NCI-H128 (cell line): Measurements from ENCODE around the gene THBS1.
A peak's percentile ranks its signal among the peaks of the same experiment; 100 is the strongest.

Source experiments
- DNase-seq: peaks from one replicate; lab custom pipeline; 2025; ENCODE audit not compliant: unreplicated experiment; lab: John Stamatoyannopoulos, UW

Gene THBS1

GRCh38 chr15:39573844-39574243 is 7.0 kb upstream of the THBS1 start:
- DNase-seq: no peak

GRCh38 chr15:39574427-39574826 is 6.5 kb upstream of the THBS1 start:
- DNase-seq: no peak

DNA sequence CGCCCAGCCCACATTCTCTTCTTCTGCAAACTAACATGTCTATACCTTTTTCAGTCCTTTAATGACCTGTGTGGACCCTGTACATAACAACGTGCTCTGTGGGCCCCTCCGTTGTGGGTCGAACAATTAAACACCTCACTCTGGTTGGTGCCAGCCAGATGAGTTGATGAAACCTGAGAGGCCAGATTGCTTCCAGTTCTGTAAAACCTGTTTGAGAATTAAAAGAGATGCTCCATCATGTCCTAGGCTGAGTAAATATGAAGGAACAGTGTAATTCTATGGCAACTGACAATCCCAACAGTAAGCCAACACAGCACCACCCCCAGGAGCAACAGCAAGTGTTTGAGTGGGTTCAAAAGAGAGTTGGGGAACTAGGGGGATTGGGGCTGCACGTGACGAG is 5.7 kb upstream of the THBS1 start:
- no peak for DNase-seq

DNA sequence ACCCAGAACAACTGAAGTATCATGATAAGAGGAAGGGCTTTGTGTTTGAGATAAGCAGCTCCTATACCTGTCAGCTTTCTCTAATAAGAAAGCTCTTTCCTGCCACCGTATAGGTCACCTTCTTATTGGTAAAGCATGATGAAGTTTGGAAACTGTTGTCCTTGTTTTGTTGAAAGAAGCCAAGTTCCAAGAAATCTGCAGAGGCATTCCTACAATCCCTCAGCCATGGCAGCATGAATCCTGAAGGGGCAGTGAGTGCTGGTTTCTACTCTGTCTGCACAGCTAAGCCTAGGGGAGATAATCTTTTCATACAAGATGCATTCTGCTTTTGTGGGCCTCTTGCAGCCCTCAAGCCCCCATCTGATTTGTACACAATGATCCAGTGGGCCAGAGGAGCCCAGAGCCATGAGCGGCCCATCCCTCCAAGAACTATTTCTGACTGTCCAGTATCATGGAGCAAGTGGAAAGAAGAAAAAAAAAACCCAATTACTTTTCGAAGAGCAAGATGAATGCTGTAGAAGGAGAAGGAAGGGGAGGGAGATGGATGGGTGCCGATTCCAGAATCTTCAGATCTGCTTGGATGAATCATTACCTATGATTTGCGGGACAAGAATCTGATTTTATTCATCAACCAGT is 1.9 kb upstream of the THBS1 start:
- no peak for DNase-seq

DNA sequence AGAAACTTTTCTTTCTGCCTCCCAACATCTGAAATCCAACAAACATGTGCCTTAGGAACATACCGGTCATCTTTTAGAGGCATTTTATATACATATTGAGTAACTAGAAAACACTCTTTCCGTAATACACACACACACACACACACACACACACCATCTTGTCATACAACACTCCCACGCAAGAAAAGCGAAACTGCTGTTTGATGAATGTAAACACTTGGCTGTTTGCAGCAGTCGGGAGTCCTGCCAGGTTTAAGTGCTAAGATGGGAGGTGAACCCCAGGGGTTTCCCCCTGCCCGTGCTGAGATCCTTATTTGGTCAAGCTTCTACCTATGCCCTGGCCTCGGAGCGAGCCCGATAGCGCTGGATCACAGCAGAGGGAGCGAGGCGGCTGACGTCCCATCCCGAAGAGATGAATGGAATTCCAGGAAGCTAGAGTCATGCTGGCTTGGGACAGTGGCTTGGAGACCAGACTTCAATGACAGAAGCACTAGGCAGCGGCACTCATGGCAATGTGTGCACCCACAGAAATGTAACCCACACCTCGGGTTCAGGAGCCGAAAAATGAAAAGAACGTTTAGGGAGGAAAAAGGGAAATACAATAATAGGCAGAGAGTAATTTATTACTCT is 1.3 kb upstream of the THBS1 start:
- DNase-seq: no peak

- DNase-seq: peak; percentile 38
Observed at GRCh38 chr15:39580117-39580484, 778 bp upstream of the THBS1 start.

DNA sequence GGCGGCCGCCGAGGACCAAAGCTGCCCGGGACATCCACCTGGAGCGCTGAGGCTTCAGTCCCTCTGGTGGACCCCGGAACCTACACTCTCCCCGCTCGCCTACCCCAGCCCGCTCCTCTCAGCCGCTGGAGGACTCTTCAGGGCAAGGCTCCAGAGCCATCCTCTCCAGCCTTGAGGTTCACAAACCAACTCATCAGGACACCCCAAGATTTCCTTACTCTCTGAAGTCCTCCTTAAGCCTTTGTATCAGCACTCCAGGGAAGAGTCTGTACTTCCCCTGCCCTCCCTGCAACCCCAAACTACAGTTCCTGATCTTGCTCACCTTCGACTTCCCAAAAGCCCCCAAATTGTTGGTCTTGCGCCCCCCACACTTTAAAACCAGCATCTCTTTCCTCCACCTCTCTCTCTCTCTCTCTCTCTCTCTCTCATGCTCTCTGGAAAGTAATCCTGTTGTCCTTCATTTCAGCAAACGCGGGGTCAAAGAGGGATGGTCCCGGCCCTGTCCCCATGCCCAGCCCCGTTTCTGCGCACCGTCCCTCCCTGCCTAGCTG is 438 bp downstream of the THBS1 start:
- DNase-seq: no peak

DNA sequence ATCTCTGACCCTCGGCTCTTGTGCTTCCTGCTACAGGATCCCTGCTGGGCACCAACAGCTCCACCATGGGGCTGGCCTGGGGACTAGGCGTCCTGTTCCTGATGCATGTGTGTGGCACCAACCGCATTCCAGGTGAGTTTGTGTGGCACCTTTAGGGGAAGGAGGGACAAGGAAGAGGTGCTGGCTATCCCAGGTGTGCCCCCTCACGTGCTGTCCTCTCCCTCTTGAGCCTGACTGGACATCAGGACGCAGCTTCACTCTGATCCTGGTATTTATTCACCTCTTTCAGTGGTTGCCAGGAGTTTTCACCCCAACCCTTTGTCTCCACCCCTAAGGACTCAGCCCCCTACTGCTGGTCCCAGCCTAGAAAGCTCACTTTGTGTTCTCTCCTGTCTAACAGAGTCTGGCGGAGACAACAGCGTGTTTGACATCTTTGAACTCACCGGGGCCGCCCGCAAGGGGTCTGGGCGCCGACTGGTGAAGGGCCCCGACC is 960 bp downstream of the THBS1 start:
- no peak for DNase-seq

- no peak for DNase-seq
Observed at GRCh38 chr15:39582286-39582976, 1.6 kb downstream of the THBS1 start.

DNA sequence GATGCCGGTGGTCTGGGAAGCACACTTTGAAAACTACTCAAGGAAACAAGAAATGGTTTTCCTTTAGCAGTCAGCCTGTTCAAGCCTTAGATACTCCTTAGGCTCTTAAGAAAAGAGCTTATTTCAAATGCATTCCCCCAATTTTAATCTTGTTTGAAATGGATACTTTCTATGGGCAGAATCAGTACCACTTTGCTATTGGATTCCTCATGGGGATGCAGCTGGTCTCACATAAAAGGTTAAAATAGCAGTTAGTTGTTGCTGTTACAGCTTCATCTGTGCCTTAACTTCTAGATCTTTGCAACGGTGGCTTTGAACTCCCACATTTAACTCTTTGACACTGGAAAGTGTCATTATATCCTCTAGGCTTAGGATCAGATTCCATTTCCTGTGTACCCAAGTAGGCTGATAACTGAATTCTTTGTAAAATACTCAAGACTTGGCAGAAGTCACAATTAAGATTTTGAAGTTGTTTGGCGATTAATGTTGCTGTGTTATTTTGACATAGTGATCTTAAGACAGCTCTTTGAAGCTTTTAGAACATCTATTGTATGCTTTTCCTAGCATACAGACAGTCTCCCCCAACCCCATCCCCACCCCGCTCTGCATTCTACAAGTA is 2.2 kb downstream of the THBS1 start:
- DNase-seq: no peak

DNA sequence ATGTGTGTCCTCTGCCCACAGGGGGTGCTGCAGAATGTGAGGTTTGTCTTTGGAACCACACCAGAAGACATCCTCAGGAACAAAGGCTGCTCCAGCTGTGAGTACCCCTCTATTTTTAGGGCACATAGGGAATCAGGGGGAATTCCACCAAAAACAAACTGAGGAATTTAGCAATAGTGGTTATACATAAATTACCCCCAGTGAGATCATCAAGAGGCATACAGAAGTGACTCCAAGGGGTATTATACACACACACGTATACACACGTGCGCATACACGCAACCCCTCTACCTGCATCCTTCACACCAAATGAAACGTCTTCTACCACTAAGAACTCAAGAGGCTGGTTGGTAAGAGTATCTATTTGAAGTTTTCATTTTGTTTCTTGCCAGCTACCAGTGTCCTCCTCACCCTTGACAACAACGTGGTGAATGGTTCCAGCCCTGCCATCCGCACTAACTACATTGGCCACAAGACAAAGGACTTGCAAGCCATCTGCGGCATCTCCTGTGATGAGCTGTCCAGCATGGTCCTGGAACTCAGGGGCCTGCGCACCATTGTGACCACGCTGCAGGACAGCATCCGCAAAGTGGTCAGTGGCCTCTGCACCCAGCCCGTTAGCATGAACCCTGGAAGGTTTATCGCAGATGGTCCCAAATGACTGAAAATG is 2.9 kb downstream of the THBS1 start:
- no peak for DNase-seq

GRCh38 chr15:39584266-39584659 is 3.4 kb downstream of the THBS1 start:
- no peak for DNase-seq

DNA sequence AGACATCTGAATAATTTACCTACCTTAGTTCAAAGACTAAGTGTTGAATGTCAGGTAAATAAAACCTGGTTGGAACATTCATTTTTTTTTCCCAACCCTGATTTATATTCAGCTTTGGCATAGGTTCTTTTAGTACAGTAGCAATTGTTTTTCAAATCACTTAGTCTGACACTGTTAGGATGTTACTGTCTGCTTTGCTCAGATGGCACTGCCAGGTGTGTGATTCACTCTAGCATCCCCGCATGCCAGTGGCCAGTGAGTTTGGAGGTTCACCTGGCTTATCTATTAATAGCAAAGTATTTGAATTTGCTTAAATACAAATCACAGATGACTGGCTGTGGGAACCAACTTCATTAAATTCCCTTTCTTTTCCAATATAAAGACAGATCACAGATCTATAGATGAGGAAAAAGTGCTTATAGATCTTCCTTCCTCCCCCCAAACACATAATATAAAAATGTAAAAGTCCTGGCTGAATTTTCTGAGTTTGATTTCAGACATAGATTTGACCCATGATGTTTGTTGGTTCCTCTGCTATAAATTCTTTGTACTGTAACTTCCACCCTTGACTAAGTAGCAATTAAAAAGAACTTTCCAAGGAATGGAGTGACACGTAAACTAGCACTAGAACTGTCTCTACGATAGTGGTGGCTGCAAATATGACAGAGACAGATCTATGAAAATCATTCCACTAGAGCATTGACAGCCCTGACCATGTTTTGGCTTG is 3.9 kb downstream of the THBS1 start:
- no peak for DNase-seq

GRCh38 chr15:39585389-39585841 is 4.5 kb downstream of the THBS1 start:
- DNase-seq: no peak

GRCh38 chr15:39585871-39586301 is 5.0 kb downstream of the THBS1 start:
- no peak for DNase-seq

GRCh38 chr15:39586387-39587095 is 5.7 kb downstream of the THBS1 start:
- DNase-seq: no peak

GRCh38 chr15:39587096-39587721 is 6.3 kb downstream of the THBS1 start:
- no peak for DNase-seq

DNA sequence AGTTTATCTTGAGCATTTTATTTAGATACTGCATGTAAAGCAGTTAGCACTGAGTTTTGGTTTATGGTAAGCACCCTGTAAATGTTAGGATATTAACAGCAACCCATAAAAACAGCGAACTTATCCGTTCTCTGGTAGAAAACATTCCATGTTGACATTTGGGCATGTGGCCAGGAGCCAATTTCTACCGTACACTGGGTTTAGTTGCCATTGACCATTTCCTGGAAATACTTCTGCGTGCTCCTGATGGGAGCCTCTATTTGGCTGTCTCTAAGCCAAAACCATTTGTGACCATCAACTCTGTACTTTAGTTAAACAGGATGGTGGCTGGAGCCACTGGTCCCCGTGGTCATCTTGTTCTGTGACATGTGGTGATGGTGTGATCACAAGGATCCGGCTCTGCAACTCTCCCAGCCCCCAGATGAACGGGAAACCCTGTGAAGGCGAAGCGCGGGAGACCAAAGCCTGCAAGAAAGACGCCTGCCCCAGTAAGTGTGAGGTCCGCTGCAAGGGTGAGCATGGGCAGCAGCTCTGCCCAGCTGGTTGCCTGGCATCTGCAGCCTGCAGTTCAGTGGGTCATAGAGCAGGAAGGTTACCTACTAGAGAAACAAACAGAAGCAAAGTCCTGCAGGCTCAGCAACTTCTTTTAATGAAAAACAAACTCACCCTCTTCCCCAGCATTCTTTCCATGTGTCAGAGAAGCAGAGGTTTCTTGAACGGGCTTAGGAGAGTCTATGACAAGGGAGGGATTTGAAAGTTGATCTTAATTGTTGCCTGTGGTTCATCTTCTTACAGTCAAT is 7.1 kb downstream of the THBS1 start:
- DNase-seq: no peak
